T-helper 2 cell (primary cell): ENCODE measurements around the gene SYTL4.
"Not testable (repeated sequence)": the region's sequence is repeated elsewhere in the genome, so short reads cannot be mapped to it uniquely, and the experiment has no call there.

ENCODE experiments used
- DNase-seq, 5 experiments: peaks; one replicate each; pipeline versions ENCODE4 v3.0.0 to v3.0.0-alpha.2; 2012 to 2022
- total RNA-seq, 2 donors: gene quantifications; one replicate each; lab custom pipeline; 2026; lab: John Stamatoyannopoulos, UW

Gene SYTL4
- total RNA-seq: 0 to 0.40 reads per million in 2 donors

DNA sequence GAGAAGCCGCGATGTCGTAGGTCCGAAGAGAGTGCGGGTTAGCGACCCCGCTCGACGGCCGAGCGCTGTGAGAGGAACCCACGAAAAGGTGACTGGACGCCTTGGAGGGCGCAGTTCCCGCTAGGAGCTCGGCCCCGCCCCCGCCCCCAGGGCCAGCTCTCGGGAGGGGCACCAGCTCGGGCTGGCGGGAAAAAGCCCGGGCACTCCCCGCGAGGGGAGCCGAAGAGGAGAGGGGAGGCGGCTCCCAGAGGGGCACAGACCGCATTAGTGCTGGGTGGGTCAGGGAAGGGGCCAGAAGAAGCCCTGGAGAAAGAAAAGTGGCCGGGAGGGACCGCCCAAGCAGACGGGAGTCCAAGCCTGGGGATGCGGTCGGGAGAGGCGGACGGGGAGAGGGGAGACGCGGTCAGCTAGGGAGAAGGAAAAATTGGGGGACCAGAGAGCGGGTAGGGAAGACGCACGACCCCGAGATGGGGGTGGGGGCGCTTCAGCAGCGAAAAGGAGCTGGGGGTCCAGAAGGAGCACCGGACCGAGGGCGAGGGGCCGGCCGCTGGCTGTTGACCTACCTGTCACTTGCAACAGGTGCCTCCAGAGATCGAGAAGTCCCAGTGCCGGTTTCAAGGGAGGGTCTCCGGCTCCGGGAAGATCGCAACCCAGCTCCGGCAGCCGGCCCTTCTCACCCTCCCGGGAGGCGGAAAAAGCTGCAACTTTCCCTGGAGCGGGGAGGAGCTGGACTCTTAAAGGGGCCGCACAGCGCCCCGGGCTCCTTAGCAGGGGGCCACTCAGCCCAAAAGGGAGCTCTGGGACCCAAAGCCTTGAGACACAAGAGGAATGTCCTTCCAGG, at the start of gene SYTL4:
Gene SYTL4, minus strand, starts transcription at position 681 of the 841 bp plus-strand sequence. CDS start 30,084 bp downstream, outside the sequence.
- no peak for DNase-seq

DNA sequence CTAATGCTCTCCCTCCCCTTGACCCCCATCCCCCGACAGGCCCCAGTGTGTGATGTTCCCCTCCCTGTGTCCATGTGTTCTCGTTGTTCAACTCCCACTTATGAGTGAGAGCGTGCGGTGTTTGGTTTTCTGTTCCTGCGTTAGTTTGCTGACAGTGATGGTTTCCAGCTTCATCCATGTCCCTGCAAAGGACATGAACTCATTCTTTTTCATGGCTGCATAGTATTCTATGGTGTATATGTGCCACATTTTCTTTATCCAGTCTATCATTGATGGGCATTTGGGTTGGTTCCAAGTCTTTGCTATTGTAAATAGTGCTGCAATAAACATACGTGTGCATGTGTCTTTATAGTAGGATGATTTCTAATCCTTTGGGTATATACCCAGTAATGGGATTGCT, 37.5 kb upstream of the SYTL4 start:
- DNase-seq: not testable (repeated sequence)

DNA sequence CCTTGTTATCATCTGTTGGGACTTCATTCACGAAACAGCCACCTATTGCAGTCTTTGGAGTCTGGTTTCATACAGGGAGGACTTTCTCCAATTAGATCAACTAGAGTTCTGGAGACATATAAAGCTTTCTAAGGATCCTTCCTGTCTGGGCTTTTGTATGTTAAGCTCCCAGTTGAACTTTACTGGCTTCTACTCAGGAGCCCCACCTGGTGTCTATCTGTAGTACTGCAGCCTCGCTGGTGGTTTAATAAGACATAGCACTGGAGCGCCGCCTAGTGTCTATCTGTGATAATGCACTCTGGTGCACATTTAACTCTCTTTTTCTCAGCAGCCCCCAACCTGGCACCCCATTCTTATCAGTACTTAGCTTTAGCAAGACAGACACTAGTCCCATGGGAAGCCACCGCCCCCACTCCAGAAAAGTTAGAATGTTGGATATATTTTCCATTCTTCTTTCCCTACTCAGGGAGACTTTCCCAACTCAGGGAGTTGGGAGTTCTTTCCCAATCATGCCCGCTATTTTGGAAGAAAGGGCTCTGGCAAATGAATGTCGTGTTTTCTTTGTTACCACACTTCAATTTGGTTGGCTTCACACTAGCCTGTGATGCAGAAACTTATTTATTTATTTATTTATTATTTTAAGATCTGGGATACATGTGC, 36.9 kb upstream of the SYTL4 start:
- DNase-seq: peak; percentile 53 to 72 (median 63)

DNA sequence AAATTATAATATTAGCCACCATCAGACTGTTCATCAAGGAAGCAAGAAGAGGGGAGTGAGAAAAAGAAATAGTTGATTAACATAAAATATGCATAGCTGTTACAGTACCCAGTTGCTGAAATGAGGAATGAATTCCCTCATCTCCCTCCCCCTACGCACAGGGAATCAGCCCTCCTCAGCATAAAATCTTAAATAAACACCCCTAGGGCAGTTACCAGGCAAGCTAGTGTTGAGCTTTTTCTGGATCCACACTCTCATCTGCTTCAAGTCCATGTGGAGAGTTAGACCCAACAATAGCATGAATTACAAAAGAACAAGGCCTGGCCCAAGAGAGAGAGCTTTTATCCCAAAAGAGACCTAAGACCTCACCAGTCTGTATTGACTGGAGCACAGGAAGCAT, 19.0 kb upstream of the SYTL4 start:
- DNase-seq: no peak

DNA sequence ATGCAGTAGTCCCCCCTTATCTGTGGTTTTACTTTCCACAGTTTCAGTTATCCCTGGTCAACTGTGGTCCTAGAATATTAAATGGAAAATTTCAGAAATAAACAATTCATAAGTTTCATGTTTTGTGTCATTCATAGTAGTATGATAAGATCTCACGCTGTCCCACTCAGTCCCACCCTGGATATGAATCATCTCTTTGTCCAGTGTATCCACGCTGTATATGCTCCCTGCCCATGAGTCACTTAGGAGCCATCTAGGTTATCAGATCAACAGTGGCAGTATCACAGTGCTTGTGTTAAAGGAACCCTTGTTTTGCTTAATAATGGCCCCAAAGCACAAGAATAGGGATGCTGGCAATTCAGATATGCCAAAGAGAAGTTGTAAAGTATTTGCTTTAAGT, 16.2 kb upstream of the SYTL4 start:
- DNase-seq: no peak

DNA sequence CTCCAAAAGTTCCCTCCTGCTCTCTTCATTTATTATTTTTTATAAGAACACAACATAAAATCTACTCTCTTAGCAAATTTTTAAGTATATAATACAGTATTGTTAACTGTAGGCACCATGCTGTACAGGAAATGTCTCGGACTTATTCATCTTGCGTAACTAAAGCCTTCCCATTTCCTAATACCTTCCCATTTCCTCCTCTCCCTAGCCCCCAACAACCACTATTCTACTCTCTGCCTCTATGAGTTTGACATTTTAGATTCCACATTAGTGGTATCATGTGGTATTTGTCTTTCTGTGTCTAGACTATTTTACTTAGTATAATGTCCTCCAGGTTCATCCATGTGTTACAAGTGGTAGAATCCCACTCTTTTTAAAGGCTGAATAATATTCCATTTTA, 15.8 kb upstream of the SYTL4 start:
- no peak for DNase-seq

DNA sequence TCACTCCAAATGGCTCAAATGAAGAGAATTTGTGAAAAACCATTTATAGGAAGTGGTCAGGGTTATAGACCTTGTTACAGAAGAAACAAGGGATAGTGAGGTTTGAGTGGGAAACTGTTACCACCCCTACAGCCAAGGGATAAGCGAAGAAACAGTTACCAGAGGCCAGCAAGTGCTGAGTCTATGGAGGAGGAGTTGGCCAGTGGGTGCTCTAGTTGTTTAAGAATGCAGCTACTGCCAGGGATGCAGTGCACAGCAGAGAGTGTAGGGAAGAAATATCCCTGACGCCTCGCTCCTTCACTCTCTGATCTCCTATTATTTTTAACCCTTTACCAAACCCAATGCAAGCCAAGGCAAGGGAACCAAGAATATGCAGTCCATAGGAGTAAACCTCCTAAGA, 15.2 kb upstream of the SYTL4 start:
- no peak for DNase-seq

DNA sequence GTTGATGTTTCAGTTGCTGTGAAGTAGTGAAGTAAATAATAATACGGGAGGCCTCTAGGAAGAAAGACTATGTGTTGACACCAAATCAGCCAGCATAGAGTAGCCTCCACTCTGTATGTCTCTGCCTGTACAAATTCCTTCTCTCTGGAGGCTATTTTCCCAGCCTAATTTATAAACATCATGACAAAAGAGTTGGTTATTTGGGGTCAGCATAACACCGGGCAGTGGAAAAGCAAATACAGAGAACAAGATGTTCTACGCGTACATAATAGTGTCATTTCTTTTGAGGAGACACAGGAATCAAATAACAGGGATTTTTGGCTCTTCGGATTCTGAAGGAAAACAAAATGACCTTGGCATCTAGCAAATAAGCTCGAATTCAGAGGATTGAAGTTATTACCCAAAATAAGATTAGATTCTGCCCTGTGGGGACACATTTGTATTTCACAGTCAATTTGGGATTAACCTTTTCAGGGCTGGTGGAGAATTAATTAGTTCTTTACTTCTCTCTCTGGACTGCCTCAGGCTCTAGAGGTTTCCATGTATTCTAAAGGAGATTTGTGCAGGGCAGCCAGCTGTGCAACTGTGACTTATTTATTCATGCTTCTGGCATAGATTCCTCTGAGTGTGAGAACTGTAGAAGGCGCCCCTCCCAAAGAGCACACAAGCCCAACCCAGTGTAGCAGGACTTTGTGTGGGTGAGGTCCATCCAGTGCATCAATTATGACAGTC, 14.1 kb upstream of the SYTL4 start:
- no peak for DNase-seq

DNA sequence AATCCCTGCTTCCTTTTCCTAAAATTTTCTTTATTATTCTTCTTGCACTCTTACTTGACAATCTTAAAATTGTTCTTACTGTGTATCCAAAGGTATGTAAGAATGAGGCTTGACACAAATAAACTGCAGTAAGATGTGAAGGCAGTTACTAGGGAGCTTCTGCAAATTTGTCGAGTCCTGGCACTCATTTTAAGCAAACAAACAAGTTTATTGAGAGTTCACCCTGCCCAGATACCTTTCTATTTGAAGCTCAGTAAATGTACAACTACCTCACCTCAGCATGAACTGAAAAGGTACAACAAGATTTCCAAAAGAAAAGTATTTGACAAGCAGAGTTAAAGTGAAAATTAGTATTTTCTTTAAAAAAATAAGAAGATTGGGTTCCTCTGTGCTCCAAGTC, 13.3 kb upstream of the SYTL4 start:
- DNase-seq: no peak

DNA sequence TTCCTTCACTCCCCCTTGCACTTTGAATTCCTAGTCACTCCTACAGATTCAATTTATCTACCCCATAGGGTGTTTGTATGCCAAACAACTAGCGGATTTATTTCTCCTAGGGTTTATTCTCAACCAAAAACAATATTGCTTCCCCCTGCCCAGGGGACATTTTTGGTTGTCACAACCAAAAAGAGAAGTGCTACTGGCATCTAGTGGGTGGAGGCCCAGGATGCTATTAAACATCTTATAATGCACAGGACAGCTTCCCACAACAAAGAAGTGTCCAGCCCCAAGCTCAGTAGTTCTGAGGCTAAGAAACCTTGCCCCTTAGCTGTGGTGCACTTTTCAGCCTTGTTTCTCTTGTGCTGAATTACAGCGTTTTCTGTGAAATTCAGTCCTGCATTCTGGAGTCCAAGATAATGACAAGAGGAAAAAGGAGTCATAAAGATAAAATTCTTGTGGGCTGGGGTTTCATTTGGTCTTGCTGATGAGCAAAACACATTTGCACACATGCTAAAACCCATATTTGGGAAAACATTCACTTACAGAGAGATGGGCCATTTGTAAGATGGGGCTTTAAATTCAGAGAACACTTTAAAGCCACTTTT, 11.2 kb upstream of the SYTL4 start:
- DNase-seq: no peak

DNA sequence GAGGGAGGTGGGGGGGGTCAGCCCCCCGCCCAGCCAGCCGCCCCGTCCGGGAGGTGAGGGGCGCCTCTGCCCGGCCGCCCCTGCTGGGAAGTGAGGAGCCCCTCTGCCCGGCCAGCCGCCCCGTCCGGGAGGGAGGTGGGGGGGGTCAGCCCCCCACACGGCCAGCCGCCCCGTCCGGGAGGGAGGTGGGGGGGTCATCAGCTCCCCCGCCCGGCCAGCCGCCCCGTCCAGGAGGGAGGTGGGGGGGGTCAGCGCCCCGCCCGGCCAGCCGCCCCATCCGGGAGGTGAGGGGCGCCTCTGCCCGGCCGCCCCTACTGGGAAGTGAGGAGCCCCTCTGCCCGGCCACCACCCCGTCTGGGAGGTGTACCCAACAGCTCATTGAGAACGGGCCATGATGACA, 7.9 kb downstream of the SYTL4 start:
- not testable (repeated sequence) for DNase-seq

DNA sequence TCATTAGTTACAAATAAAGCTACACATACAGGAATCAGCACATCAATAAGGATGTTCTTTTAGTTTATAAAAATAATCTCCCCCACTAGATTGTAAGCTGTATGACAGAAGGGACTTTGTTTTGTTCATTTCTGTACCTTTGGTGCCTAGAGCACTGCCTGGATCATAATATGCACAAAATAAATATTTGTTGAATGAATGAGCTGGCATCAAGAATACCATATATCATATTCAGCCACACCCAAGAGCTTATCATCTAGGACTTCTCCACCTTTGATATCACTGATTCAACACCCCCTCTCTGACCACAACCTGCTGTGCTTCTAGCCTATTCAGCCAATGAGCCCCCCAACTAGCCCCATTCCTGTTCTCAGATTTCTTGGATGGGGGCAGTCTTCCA, 10.6 kb downstream of the SYTL4 start:
- no peak for DNase-seq

DNA sequence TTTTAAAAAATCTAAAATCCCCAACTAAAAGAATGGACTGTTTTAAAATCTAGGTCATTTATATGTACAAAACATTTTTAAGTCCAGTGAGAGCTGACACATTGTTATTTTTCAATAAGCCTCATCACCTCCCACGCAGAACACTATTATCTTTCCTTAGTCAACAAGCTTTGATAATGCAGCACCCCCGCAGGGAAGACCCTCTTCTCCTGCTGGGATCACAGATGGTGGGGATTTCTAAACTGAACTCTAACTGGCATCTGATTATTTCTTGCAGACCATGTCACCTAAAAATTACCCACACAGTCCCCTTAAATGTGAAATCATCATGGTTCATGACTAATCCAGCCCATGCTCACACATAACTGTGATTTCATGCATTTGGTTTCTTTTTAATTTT, 11.6 kb downstream of the SYTL4 start:
- DNase-seq: no peak

DNA sequence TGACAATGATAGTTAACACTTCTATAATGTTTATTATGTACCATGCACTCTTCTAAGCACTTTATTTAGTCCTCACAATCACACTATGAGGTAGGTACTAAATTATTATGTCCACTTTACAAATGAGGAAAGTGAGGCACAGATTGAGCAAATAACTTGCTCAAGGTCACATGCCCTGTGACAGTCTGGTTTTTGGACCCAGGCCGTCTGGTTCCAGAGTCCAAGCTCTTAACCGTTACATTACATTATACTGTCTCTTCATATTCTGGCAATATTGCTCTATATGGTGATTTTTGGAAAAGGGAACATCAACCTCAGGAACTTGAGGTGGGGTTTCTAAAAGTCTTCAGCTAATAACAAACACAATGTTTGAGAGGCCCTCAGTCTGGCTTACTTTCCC, 12.8 kb downstream of the SYTL4 start:
- no peak for DNase-seq

DNA sequence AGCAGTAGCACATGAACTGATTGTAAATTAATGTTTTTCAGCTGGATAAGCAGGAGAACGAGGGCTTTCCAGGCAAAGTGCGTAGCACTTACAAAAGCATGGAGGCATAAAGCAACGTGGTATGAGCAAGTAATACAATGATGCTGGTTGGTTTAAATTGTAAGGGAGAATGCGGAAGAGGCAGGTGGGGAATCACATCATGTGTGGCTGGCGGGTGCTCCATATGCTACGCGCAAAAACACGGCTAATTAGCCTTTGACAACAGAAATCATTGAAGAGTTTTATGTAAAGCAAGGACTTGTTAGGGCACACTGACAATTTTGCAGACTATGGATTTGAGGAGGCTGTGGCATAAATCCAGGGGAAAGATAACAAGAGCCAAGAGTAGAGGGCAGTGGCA, 14.6 kb downstream of the SYTL4 start:
- DNase-seq: no peak

DNA sequence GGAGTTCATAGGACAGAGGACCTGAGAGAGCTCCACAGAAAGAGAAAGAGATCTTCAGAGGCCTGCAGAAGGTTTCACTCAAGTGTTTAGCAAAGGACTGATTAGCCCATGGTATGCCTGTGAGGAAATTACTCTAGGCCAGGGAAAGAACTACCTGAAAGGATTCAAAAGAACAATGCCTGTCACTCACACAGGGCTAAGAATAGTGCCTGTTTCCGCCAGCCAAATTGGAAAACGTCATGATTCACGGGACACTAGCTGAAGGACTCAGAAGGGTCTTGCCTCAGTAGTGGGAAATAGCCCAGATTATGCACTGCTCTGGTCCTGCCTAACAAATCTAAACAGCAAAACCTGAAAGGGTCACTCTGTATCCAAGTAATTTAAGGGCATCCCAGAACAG, 21.1 kb downstream of the SYTL4 start:
- DNase-seq: no peak

DNA sequence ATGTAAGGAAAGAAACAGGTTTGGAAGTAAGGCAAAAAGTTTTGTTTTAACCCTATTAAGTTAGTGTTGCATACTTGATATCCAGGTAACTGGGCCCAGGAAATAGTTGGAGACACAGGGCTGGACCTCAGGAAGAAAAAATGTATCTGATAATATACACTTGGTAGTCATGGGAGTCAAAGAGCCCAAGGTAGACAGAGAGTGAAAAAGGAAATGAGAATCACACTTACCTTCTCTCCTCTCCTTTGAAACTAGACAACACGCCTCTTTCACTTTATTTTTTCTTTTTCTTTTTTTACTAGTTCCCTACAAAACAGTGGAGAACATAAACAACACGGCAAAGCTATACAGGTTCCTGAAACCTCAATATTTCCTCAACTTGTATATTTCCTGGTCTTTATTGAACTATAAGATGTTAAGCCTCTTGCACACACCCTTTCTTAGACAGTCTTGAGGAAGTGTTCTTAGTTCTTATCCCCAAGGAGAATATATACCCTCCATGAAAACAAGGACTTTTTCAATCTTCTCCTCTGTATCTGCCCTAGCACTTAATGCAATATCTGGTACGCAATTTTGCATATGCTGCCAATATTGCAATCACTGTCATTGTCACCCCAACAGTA, 27.2 kb downstream of the SYTL4 start:
- no peak for DNase-seq

DNA sequence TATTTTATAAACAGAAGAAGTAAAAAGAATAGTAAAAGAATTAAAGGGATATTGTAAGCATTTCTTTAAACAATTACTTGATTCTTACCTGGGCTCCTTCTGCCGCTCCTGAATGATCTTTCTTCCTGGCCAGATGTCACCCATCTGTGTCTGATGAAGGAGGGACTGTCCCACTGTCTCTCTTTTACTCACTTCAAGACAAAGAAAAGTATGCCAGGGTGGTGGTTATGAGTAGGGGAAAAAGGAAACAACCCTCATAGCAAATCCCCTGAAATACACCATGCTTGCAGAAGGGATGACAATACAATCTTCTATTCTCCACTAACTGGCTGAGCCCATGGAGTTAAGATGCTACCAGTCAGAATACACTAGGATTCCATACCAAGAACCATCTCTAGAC, 31.1 kb downstream of the SYTL4 start:
- DNase-seq: no peak

DNA sequence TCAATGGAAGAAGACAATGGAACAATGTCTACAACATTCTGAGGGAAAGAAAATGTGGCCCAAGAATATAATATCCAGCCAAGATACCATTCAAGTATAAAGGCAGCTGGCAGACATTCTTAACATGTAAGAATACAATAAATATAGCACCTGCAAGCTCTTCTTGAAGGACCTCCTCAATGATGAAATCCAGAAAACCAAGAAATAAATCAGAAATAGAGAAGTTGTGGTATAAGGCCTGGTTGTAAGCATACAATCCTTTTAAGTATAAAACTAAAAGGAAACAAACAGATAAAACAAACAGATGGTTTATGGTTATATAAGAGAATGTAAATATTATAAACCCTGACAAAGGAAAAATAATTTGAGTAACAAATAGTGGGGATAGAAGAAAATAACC, 33.4 kb downstream of the SYTL4 start:
- no peak for DNase-seq

DNA sequence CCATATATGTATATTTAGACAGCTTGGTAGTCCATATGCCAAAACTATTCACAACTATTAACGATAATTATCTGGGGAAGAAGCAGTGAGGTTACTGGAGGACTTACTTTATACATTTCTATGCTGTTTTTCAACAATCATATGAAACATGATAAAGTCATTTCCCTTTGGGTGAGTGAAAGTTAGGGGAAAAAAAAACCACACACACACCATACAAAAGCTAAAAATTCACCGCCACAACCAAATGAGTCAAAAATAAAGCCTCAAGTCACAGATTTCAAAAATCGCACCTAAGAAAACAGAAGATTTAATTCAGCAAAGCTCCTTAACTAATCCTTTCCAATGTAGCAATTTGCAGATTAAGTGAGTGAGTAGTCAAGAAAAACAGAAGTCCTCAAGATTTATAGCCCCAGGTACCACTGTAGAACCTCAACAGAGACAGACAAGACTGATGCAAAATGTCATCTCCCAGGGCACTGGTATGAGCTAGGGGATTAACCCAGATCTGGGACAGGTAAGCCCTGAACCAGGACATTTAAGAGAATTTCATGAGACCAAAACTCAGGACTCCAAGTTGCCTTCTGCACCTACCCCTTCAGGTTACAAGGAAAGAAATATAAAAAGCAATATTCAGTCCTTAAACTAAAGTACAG, 35.1 kb downstream of the SYTL4 start:
- DNase-seq: no peak

DNA sequence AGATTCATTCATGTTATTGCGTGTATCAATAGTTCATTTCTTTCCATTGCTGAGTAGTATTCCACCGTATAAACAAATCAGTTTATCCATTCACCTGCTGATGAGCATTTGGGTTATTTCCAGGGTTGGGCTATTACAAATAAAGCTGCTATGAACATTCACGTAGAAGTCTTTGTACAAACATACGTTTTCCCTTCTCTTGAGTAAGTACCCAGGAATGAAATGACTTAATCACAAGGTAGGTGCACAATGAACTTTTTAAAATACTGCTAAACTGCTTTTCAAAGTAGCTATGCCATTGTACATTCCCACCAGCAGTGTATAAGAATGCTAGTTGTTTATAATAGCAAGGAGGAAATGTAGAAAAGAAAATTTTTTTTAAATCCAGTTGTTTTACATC, 35.9 kb downstream of the SYTL4 start:
- no peak for DNase-seq

DNA sequence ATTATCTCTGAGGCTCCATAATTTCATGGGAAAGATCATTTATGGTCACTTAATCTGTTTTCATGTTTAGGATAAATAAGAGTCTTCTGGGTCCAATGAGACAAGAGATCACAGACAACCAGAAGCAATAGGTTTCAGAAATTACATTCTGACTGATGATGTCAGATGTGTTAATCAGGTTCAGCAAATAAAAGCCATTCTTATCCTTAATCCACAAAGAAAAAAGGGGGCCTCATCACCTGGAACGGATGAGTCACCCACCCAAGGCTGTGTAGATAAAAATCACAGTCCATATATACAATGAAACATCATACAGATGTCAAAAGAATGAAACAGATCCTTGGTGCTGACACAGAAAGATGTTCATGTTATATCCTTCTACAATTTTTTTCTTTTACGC, 36.6 kb downstream of the SYTL4 start:
- DNase-seq: no peak
